Tongue (tissue), 2 donors: ENCODE data around the gene MAP4K5. TPM values are rescaled to one million over a fixed set of nuclear protein-coding genes. Genes with fewer than 3 reads are reported as not detected.

Experiments used
- DNase-seq: peaks from one replicate; pipeline ENCODE4 v3.0.0-alpha.2; 2015
- total RNA-seq: library from RNA; depleted of rRNA; stranded (reverse); fragments of >200 nt; gene quantifications from one replicate; pipeline ENCODE4 v1.2.3, GENCODE V29; 2014

MAP4K5 gene
- total RNA-seq, 1 donor from 2014 or later, result 128 TPM

DNA sequence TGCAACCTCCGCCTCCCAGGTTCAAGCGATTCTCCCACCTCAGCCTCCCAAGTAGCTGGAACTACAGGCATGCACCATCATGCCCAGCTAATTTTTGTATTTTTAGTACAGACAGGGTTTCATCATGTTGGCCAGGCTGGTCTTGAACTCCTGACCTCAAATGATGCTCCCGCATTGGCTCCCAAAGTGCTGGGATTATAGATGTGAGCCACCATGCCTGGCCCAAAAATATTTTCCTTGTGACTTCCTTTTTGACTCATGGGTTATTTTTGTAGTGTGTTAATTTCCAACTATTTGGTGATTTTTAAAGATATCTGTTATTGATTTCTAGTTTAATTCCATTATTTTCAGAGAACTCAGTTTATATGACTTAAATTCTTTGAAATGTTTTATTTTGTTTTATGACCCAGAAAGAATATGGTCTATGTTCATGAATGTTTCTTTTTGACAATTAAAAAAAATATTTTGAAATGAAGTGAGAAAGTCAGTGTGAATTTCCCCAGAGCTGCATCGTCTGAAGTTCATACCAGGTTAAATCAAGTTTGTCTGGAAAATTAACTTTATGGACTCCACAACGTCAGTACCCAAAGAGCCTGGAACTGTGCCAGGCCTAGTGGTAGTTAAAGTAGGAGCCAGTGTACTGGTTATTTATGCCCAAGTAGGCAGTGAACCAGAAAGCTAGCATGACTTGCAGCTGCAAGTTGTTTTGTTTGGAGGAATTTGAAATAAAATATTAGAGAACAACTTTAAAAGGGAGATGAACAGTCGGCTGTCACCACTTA, 132.9 kb downstream of the MAP4K5 start:
- peak; percentile 45 for DNase-seq

DNA sequence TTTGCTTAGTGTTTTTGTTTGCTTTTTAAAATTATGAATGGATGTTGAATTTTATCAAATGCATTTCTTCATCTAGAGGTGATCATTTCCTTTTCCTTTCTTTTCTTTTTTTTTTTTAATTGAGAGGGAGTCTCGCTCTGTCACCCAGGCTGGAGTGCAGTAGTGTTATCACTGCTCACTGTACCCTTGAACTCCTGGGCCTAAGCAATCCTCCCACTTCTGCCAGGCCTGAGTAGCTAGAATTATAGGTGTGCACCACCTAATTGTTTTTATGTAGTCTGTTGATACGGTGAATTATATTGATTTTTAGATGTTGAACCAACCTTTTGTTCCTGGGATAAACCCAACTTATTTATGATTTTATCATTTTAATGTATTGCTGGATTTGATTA, 134.2 kb downstream of the MAP4K5 start:
- no peak for DNase-seq

DNA sequence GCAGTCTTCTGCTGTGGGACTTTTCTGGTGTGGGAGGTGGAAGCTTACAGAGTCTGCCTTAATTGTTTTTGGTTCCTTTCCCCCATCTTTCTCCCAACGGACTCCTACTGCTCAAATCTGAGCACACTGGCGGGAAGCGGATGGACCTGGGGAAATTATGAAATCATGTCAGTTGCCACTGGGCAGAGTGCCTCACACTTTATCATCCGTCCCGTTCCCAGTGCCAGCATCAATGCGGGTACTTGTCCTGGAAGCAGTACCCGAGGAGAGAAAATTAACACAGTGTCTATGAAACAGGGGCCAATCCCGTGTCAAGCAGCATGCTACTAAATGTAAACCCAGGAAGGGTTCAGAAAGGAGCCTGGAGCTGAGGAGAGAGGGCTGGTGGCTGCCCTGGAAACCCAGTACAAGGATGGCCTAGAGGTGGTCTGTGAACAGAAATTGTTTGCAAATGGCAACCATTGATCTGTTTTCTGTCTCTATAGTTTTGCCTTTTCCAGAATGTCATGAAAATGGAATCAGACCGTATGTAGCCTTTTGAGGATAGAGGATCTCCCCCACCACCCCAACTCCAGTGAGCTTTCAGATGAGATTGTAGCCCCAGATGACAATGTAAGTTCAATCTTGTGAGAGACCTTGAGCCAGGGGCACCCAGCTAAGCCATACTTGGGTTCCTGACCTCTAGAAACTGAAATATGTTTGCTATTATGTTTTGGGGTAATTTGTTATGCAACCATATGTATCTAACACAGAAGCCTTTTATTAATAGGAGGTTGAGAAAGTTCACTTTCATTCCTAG, 134.8 kb downstream of the MAP4K5 start:
- peak; percentile 31 for DNase-seq

DNA sequence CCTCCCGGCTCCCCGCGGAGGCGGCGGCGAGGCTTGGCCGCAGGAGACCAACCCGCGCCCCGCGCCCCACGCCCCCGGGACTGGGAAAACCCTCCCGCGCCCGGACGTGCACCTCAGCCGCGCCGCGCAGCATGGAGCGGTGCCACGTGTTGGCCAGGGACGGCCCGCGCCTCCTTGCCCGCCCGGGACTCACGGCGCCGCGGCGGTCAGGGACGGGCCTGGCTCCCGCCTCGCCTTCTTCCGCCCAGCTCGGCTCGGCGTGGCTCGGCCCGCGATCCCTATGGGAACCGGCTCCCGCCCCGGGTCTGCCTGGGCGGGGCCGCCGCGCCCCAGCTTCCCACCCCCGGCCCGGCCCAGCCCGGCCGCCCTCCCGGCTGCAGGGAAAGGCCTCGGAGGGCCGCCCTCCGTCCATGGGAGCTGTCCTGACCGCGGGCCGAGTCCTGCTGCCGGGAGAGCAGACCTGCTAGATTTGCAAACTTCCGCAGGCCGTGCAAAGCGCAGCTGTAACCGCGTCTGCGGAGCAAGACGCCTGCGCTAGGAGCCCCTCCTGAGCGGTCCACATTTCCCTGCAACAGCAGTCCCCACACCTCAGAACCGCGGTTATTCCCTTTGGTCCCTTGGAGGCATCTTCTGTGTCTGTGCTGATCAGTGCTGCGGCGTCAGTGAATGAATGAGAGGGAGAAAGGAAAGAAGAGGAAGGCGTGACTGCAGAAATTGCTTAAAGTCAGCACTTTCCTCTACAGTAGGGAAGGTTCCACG, 135.6 kb downstream of the MAP4K5 start, which contains the start of gene CDKL1:
Gene CDKL1, minus strand, starts transcription at position 251 of the 759 bp plus-strand sequence. CDS start 1,013 bp downstream, outside the sequence.
- peak; percentile 77 for DNase-seq

DNA sequence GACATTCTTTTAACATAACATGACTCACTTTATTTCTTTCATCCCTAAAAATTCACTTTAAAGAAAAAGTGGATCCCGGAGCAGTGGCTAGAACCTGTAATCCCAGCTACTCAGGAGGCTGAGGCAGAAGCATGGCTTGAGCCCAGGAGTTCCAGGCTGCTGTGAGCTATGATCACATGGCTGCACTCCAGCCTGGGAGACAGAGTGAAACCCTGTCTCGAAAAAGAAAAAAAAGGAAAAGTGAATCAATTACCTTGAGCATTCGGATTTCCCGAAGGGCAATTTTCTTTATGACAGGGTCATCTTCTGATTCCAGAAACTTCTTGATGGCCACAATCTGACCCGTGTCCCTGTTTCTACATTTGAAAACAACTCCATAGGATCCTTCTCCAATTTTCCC, 136.9 kb downstream of the MAP4K5 start:
- DNase-seq, result peak; percentile 16

DNA sequence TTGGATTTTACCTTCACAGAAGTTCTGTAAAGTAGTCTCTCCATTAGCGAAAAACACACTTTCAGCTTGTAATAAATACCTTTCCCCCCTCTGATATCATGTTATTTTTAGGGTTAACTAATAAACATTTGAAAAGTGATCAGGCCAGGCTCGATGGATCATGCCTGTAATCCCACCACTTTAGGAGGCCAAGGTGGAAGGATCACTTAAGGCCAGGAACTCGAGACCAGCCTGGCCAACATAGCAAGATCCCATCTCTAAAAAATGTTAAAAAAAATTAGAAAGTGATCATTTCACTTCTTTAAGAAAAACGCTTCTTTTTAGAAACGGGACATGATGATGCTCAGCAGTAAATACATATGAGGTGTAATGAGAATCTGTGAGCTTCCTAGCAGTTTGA, 137.7 kb downstream of the MAP4K5 start:
- DNase-seq, result no peak

DNA sequence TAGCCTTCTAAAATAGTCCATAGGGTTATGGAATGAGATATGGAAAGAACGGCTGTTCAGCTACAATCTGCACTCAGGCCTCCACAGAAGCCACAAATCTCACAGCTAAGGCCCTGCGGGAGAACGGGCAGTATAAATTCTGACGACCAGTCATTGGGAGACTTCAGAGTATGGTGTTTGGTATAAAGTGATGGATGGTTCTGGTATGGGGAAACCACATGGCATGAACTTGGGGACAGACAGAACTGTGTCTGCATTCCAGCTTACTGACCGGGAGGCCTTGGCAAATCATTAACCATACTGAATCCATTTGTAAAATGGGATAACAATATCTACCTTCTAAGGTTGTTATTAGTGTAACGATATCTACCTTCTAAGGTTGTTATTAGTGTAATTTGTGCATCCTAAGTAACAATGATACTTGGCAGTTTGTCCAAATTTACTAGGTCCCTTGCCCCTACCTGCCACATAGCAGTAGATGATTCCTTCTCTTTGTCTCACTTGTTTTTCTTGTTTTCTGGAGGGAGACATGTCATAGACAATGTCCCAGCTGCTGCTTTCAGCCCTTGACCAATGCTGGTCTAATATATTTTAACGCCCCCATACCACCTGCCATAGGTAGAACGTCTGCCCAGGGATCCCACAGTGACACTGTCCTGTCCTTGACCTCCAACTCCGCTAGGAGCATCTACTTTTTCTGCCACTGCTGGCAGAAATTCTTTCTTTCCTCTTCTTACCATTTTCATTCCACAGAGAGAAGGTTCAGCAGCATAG, 142.5 kb downstream of the MAP4K5 start:
- no peak for DNase-seq

DNA sequence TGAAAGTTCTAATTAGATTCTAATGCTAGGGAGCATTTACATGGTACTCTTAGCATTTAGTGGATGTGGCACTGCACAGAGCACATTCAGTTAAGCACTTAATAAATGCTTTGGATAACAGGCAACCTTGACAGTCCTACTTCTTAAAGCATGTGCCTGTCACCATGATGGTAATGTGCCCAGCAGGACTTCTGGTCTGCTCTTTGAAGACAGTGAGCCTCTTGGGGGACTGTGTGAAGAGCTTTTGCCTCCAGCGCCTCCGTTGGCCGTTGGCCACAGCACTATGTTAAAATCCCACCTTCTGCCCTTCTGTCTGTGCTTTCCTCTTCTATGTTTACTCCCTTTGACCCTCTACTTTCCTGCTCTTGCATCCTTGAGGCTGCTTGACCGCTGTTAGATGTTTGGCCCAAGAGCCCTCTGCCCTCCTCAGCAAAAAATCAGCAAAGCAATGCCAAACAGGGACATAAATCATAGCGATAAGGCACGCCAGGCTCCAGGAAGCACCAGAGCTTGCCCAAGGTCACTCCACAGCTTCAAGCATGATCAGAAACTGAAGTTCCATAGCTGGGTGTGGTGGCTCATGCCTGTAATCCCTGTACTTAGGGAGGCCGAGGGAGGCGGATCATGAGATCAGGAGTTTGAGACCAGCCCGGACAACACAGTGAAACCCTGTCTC, 144.0 kb downstream of the MAP4K5 start:
- no peak for DNase-seq

DNA sequence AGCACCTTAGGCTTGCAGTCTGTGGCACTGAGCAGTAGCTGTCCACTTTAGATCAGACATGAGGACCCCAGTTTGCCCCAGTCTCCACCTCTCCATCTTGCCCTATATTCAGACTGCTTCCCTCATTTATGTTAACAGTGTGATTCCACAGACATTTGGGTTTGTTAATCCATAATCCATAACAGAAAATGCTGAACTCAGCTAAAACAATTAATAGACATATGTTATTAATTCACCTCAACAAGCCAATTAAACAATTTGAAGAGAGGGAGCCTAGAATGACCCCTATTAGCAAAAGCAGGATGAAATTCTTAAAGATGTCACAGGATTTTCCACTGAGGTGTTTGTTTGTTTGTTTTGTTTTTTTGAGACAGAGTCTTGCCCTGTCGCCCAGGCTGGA, 144.8 kb downstream of the MAP4K5 start:
- DNase-seq, result no peak

DNA sequence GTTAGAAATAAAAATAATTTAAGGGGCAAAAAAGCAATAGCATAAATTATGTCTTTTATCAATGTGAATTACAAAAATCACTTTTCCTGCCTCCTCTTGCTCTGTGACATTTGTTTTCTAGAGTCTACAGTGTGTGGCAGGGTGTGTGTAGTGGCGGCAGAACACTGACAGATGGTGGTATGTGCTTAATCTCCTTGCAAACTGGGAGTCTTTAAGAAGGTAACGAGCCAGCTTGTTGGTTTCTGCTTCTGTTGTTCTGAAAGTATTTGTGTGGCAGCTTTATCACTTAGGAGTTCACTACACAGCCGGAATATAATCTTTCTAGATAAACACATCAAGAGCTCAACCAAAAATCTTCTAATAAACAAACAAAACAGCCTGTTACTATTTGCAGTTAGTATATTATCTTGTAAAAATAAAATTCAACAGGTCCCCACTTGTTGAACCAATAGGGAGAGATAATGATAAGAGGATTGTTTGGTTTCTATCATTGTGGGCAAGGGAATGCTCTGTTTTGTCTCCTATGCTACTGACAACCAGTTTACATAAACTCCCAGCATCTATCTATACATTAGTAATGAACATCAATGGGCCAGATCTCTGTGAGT, 148.6 kb downstream of the MAP4K5 start:
- DNase-seq, result peak; percentile 25

DNA sequence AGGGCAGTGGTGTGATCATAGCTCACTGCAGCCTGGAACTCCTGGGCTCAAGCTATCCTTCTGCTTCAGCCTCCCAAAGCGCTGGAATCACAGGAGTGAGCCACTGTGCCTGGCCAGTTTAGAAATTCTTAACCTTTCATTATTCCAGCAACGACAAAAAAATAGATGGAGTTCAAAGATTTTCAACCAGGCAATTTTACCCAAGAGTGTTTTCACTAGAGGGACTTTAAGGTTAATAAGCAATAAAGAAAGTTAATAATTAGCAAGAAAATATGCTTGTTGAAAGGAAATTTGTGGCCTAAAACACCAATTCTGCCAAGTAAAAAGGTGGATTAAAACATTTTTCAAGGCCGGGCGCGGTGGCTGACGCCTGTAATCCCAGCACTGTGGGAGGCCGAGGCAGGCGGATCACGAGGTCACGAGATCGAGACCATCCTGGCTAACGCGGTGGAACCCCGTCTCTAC, 150.5 kb downstream of the MAP4K5 start:
- no peak for DNase-seq

DNA sequence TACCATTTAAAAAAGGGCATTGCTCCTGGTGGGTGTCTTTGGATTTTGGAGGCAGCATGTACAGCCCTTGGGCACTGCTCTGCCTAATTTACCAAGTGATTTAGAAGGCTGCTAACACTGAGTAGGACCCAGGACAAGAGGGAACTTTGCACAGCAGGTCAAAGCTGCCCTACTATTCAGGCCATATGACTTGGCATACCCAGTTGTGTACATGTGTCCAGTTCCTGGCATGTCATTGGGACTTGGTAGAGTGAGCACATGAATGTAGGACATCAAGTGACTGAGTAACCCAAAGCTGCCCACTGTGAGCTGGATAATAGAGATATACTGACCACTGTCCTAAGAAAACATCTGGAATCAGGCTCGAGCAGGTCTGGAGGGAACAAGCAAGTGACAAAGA, 151.4 kb downstream of the MAP4K5 start:
- DNase-seq, result no peak

DNA sequence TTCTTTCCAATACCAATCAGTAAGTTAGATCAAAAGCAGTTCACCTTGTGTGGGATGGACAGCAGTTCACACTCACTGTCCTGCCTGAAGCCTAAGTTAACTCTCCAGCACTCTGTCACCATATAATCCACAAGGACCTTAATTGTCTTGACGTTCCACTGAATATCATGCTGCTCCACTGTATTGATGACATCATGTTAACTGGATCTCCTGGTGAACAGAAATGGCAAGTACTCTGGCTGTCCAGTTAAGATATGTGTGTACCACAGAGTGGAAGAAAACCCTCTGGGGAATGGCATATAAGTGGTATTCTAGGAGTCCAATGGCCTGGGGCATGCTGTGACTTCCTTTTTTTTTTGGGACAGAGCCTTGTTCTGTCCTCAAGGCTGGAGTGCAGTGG, 151.9 kb downstream of the MAP4K5 start:
- no peak for DNase-seq

DNA sequence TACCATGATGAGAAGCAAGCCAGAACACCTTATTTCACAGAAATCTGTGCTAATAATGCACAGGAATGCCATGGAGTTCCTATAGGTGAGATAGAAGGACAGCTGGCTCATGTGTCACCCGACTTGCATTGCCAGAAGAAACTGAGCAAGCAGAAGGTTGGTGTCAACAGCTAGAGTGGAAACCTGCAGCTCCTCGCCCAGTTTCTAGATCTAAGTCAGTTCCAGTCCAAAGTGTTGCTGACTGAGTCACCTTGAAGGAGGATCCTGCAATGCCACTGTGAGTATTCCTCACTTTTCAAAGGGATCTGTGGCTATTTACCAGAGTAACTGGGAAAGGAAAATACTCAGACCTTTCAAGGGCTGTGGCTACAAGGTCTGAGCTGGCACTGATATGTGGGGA, 152.8 kb downstream of the MAP4K5 start:
- no peak for DNase-seq

DNA sequence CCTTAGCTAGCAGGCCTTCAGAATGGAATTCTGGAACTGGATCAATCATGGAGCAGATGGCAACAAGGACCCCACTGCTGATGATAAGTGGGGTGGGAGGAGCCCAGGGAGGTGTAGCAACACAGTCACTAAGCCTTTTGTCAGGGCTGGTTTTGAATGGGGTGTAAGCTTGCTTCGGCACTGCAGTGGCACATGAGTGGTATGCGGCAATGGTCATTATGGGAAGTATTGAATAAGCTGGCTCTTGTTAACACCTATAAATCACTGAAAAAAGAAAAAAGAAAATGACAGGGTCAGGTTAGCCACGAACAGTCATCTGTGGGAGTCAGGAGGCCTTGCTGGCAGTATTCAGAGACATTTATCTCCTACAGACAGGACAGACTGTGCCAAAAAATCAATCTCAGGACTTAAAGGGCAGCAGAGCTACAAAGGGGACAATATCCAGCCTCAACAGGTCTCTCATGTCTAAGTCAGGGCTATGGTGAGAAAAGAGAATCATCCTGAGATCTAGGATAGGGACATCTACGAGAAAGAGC, 154.8 kb downstream of the MAP4K5 start:
- no peak for DNase-seq

DNA sequence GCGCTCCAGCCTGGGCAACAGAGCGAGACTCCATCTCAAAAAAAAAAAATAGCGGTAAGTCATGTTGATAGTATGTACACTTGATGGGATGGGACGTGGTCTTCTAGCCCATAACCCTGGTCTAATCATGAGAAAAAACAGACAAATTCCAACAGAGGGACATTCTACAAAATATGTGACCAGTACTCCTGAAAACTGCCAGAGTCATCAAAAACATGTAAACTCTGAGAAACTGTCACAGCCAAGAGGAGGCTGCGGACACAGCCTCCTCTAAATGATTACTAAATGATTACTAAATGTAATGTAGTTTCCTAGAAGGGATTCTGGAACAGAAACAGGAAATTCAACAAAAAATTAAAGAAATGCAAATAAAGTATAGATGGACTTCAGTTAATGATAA, 156.6 kb downstream of the MAP4K5 start:
- no peak for DNase-seq

DNA sequence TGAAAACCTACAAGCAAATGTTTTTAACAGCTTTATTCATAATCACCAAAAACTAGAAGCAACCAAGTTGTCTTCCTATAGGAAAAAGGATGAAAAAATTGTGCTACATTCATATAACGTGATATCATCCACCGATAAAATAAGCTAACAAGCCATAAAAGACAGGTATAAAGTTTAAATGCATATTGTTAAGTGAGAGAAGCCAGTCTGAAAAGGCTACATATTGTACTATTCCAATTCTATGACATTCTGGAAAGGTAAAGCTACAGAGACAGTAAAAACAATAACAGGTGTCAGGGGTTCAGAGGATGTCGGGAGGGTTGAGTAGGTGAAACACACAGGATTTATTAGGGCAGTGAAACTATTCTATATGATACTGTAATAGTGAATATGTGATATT, 158.4 kb downstream of the MAP4K5 start:
- DNase-seq, result no peak

DNA sequence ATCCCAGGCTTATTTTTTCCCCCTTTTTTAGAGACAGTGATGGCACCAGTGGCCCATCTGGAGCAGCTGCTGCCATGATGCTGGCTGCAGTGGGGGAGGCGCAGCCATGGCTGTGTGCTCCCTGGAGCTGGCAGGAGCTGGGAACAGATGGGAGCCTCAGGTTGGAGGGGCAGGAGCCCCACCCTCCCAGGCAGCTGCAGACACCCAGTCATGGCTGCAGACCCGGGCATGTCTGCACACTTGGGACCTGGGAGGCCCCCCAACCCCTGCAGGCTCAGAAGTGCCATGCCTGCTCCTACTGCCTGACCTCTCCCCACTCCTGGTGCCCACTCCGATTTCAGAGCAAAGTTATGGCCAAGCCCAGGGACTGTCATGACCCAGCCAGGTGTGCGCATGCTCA, 160.8 kb downstream of the MAP4K5 start:
- no peak for DNase-seq
